Dermis microvascular lymphatic vessel endothelial cell (primary cell): ENCODE results near the gene FOS. TPM values are rescaled to one million over a fixed set of nuclear protein-coding genes. Genes with fewer than 3 reads are reported as not detected.
"Not testable (repeated sequence)": the region's sequence is repeated elsewhere in the genome, so short reads cannot be mapped to it uniquely, and the experiment has no call there.

ENCODE experiments used
- DNase-seq, 2 donors: peaks; one replicate each; pipeline versions ENCODE4 v3.0.0 to v3.0.0-alpha.2; 2010; ENCODE audit warnings: low read depth in 2 of 2
- total RNA-seq: library from RNA; depleted of rRNA; stranded (reverse); fragments of >200 nt; gene quantifications from 2 replicates; pipeline ENCODE4 v1.2.1, GENCODE V29; 2014

FOS gene
- total RNA-seq, result 25.5 and 67.3 TPM in 2 replicates

DNA sequence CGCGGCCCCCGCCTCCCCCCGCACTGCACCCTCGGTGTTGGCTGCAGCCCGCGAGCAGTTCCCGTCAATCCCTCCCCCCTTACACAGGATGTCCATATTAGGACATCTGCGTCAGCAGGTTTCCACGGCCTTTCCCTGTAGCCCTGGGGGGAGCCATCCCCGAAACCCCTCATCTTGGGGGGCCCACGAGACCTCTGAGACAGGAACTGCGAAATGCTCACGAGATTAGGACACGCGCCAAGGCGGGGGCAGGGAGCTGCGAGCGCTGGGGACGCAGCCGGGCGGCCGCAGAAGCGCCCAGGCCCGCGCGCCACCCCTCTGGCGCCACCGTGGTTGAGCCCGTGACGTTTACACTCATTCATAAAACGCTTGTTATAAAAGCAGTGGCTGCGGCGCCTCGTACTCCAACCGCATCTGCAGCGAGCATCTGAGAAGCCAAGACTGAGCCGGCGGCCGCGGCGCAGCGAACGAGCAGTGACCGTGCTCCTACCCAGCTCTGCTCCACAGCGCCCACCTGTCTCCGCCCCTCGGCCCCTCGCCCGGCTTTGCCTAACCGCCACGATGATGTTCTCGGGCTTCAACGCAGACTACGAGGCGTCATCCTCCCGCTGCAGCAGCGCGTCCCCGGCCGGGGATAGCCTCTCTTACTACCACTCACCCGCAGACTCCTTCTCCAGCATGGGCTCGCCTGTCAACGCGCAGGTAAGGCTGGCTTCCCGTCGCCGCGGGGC, at the start of gene FOS:
Gene FOS, plus strand, starts transcription at position 407 of the 731 bp plus-strand sequence. Its CDS starts 155 bp downstream, at position 562.
- DNase-seq, result peak; percentile 96 to 97

DNA sequence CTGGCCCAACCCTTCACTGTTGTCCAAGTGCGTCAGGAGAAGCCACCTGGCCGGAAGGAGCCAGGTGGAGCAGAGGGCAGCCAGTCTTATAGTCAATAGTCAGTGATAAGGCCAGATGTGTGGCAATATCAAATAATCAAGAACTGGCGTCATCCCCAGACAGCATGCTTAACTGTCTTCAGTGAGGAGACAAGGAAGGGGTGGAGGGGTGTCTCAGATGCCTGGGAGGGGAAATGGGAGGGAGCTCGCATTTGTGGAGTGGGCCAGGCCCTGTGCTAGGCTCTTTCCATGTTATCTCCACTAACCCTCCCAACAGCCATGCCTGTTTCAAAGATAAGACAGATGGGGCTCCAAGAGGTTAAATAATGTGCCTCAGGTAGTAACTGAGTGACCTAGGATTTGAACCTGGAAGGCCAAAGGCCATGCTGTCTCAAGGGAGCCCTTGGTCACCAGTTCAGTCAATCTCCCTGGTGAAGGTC, 48.9 kb upstream of the FOS start:
- DNase-seq, result no peak

DNA sequence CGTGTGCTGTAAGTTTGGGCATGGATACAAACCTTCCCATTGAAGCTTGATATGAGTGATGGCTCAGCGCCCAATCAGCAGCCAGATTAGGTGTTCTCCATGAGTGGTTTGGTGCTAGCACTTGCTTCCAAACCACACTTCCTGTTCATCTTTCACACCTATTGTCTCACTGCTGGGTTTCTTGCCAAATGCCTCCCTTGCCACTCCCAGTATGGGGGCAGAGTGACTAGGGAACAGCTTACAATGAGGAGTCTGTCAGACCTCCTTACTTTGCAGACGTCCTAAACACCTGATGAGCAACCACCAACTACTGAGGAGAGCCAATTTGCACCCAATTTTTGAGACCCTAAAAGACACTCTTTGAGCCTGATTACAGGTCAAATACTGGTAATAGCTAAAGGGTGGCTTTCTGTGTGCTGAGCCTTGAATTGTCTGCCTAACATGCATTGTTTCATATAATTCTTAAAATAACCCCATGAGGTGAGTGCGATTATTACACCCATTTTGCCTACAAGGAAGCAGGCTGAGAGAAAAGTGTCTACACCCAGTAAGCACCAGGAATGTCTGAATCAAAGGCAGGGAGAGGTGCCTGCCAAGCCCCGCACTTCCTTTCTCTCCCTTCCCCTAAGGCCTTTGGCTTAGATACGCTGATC, 48.4 kb upstream of the FOS start:
- DNase-seq, result peak; percentile 87 to 89

DNA sequence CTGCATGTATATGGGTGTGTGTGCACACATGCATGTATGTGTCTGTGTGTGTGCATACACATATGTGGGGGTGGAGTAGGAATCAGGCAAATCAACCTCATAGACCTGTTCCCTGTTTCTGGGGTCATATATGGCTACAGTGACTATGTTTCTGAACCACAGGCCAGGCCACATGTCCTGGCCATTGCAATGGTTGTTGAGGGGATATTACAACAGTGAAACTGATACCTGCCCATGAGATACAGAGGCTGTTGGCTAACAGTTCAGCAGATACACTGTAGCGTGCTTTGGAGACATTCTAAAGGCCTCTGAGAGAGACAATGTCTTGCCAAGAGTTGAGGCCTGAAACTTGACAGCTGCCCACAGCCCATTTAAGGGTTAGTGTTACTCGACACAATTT, 47.3 kb upstream of the FOS start:
- DNase-seq, result no peak

DNA sequence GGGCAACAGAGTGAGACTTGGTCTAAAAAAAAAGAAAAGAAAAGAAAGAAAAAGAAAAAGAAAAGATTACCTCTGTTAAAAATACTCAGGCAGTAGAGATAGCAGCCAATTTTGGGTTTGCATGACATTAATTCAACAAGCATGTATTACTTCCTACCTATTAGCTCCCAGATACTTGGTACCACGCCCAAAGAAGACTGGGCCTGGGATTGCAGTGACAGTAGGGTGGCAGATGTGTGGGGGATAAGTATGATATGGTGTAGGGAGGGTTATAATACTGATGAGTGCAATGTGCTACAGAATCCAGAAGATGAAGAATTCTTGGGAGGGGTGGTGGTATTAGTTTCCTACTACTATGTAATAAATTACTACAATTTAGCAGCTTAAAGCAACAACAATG, 46.4 kb upstream of the FOS start:
- no peak for DNase-seq

DNA sequence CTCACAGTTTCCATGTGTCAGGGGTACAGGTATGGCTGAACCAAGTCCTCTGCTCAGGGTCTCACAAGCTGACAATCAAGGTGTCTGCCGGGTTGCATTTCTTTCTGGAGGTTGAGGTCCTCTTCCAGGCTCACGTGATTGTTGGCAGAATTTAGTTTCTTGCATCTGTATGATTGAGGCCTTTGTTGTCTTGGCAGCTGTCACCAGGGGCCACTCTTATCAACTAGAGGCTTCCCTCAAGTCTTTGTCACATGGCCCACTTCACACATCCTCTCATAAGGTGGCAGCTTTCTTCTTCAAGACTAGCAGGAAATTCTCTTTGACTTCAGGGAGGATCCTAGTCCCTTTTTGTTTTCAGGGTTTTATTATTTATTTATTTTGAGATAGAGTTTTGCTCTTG, 46.0 kb upstream of the FOS start:
- DNase-seq, result no peak

DNA sequence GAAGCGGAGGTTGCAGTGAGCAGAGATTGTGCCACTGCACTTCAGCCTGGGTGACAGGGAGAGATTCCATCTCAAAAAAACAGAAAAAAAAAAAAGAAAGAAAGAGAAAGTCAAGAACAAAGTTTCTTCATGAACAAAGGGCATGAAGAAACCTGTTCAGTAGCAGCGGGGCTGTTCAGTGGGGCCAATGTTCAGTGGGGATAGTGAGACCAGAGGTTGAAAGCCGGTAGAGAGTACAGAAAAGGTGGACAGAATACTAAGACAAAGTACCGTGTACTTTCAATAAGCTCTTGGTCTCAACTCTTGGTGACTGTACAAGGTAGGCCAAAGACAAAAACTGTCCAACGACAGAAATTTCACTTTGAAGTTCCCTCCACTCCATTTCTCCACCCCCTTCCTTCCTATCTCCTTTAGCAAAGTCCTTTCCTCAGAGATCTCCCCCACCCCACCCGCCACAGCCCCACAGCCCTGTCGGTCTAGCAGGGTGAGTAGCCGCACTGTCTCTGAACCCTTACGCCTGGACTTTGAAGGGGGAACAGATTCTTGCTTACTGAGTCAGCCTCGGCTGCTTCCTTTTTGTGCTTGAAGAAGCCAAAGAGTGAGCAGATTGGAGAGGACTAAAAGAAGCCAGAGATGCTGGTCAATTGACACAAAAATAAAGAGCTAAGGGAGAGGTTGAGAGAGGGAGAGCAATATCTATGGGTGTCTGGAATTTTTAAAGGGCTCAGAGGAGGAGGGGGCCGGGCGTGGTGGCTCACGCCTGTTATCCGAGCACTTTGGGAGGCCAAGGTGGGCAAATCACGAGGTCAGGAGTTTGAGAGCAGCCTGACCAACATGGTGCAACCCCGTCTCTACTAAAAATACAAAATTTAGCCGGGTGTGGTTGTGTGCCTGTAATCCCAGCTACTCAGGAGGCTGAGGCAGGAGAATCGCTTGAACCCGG, 44.2 kb upstream of the FOS start:
- DNase-seq, result peak in 1 of 2 donors; percentile 87

DNA sequence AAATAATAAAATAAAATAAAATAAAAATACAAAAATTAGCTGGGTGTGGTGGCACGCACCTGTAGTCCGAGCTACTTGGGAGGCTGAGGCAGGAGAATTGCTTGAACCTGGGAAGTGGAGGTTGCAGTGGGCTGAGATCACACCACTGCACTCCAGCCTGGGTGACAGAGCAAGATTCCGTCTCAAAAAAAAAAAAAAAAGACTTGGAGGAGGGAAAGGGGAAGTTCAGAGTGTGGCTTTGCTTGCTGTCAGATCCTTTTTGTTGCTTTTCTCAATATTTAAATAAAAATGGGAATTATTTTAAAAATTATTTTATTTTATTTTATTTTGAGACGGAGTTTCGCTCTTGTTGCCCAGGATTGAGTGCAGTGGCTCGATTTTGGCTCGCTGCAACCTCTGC, 43.4 kb upstream of the FOS start:
- DNase-seq, result not testable (repeated sequence)

DNA sequence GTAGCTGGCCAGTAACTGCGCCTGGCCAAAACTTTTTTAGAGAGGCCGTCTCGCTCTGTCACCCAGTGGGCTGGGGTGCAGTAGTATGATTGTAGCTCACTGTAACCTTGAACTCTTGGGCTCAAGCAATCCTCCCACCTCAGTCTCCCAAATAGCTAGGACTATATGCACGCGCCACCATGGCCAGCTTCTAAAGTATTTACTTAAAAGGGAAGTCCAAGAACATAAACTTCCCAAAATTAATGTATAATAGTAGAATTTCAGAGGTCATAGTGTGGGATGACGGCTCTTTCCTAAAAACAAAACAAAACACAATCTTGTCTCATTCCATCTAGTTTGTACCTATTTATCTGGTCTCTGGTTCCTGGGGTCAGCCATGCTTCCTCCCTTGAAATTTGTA, 42.2 kb upstream of the FOS start:
- DNase-seq, result no peak

DNA sequence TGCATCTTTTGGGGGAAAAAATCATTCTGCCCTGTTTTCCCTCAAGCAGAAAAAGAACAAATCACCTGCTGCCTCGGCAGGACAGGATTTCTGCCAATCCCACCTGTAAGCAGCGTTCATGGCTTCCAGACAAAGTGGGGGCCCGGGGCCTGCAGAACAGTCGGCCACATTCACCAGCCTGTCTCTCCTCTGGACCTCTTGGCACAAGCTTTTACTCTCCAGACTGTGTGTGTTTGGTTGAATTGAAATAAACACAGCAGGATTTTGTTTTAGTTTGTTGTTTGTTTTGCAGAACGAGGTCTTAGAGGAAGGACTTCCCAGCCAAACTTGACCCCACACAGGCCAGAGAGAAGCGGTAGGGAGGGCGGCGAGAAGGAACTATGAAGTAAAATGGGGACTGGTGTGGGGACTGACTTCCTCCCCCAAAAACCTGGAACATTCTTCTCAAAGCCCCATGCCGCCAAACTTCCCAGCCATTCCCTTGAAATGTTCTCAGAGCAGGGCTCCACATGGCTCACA, 41.7 kb upstream of the FOS start:
- DNase-seq, result no peak

DNA sequence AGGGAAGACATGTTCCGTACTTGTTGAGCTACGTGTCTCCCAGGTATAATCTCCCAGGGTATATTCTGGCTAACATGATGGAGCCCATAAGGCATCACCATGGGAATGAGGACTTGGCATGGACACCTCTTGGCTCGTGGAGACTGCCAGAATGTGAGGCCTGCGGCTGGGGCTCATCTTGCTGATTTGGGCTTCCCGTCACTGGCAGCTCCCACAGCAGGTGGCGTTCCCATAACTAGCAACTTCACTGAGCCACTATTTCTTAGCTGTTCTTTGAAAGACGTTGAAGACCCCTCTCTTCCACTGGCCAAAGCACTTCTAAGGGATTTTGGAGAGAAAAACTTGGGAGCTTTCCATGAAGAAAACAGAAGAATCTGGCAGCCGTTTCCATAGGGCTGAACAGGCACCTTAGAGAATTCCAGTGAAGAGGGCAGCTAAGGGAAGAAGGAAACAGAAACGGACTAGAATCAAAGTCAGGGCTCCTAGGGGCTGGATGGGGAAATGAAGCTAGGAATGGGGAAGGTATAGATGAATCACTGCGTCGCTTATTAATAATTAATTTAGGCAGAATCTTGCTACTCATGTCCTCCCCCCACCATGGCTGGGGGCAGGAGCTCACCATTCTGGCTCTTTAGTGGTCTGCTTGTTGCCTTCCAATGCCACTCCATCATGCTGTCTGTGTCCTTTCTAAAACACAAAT, 39.7 kb upstream of the FOS start:
- DNase-seq, result no peak

DNA sequence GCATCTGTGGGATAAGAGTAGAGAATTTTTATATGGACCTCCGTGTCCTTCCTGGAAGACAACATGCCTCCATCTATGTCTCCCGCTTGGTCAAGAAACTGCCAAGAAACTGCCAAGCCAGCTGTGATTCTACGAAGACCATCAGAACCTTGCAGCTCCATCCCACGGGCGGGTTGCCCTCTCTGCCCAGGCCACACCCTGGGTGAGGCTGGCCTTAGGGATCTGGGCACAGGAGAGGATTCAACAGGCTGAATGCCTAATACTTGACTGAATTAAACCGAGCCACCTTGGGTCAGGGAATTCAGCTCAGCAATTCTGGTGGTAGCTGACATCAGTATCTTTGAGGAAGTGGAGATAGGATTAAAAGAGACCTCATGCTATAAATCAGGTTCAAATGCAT, 37.8 kb upstream of the FOS start:
- DNase-seq, result no peak

DNA sequence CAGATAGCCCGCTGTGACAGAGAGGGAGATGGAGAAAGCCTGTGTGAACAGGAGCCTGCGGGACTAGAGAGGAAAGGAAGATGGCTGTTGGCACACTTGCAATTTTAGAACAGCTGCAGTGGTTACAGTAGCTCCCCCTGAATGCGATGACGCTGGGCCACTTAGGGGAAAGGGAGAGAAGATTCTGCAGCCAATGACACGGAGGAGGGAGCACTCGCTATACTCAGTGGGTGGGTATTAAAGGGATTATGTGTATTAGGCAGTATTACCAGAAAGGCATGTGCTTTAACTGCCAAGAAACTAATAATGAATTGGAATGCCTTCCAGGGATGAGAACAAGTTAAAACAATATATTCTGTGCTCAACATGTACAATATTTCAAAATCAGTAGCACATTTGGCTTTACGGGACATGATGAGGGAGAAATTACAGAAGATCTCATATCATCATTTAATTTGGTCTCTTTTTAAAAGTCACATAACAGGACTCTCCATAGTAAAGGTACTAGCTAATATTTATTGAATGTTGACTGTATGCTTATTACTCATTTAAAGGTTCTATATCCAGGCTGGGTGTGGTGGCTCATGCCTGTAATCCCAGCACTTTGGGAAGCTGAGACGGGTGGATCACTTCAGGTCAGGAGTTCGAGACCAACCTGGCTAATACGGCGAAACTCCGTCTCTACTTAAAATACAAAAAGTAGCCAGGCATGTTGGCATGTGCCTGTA, 35.9 kb upstream of the FOS start:
- DNase-seq, result no peak

DNA sequence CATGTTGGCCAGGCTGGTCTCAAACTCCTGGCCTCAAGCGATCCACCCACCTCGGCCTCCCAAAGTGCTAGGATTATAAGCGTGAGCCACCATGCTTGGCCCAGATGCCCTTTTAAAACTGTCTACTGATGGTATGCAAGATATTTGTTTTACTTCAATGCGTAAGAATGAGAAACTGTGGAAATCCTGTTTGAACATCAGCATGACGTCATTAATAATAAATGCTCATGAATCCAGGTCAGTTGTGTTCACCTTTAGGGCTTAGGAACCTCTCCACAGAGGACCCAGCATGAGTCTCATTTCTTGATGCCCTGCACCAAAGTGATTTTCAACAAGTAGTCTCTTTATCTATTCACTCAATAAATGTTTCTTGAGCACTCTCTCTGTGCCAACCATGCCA, 34.5 kb upstream of the FOS start:
- DNase-seq, result no peak

DNA sequence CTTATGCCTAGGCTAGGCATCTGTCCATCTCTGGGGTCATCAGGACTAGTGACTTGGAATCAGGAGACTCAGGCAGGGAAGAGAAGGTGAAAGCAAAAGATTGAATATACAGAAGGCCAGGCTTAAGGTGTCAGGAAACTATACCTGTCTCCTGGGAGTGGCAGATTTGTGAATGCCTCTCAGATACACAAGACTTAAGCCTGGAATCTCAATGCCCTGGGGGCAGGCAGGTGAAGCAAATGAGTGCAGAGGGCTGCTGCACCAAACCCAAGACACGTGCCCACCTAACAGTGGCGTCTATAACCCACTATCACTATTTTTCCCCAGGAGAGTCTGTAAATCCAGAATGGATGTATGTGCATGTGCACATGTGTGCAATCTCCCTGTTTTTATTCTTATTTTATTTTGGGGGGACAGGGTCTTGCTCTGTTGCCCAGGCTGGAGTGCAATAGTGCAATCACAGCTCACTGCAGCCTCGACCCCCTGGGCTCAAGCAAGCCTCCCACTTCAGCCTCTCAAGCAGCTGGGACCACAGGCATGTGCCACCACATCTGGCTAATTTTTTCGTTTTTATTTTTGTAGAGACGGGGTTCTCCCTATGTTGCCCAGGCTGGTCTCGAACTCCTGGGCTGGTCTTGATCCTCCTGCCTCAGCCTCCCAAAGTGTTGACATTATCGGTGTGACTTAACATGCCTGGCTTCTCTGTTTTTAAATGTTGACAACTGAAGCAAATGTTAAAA, 31.9 kb upstream of the FOS start:
- no peak for DNase-seq

DNA sequence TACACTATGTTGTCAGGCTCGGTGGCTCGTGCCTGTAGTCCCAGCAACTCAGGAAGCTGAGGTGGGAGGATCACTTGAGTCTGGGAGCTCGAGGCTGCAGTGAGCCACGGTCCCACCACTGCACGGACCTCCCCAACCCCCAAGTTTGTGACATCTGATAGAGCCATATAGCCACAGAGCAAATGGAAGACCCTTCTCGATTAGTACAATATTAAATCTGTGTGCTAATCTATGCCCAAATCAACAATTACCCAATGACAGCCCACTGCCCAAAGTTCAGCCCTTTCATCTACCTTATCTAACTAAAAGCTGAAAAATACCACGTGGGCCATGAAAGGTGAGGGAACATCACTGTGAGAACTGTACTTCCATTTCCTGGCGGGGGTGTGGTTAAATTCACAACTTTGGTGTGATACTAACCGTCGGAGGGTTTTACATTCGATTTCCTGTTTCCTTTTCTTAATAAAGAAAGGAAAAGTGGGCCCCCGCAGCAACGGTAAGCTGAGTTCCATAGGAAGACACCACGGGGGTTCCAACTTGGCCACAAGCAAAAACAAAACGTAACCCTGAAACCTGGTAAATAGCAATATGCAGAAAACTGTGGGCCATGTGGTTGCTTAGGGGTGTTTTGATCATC, 31.2 kb upstream of the FOS start:
- no peak for DNase-seq

DNA sequence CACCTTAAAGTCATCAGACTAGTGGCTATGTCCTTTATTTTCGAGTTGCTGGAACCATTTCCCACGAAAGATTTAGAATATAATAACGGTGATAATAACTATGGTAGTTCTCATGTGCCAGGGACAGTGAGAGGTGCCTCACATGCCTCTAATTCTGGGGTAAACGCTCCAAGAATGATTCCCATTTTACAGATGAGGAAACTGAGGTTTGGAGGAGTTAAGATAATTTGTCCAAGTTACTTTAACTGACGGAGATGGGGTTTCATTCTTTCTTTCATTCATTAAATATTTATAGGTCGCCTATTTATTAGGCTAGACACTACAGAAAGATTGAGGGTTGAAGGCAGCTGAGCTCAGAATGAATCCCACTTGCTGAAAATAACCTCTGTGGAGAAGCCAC, 30.7 kb upstream of the FOS start:
- DNase-seq, result no peak

DNA sequence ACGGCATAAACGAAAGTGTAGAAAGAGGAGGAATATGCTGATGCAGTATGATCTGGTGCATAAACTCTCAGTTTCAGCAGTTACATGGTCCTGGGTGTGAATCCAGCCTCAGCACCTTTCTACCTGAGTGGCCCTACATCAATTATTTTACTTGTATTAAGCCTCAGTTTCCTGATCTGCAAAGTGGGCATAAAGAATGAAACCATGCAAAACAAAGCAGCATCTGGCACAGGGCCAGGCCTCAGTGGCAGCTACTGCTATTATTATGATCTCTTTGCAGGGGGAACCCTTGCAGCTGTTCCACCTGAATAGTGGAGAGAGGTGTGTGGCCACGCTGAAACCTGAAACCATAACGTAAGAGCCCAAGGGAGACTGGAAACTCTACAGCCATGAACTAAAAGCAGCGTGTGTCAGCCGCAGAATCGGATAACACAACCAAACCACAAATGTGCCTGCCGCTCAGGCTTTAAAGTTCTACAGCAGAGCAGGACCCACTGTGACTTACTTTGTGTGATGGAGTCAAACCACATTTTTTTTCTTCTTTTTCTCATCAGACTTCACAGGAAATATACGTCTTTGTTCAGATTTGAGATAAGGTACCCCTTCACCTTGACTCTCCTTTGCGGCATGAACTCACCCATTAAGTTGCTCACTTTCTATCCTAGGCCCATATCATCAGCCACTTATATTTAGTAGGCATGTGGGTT, 29.2 kb upstream of the FOS start:
- no peak for DNase-seq

DNA sequence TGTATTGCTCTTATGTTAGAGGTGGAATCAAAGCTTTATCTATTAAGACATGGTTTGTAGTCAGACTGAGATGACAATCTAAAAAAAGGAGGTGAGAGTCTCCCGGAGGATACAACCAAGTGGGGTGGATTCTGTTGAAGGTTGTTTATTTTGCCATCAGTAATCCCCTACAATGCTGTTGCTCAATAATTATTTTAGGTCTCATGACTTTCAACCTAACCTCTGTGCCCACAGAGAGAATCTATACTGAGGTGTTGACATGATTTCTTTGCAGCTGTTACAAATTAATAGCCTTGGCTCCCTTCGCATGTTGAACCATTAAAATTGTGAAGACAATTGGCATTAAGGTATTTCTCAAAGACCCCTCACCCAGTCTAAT, 28.7 kb upstream of the FOS start:
- DNase-seq, result no peak
